Lower lobe of right lung (tissue), 2 donors: Measurements from ENCODE around the gene KIF13A. TPM values are rescaled to one million over a fixed set of nuclear protein-coding genes. Genes with fewer than 3 reads are reported as not detected.
"Not testable (repeated sequence)": the region's sequence is repeated elsewhere in the genome, so short reads cannot be mapped to it uniquely, and the experiment has no call there.

Experiments used
- ATAC-seq, 2 donors: fragments of 200-7000 bp; cut with Tn5 transposase; one replicate each; pipeline ENCODE4 v1.9.1; 2020 to 2022; ENCODE audit warnings: mild to moderate bottlenecking in 2 of 2, moderate library complexity in 2 of 2
- DNase-seq: peaks from one replicate; pipeline ENCODE4 v3.0.0-alpha.2; 2020
- H3K27ac ChIP-seq: fragments of 200-600 bp; one replicate; pipeline ENCODE4 v1.8.0; 2022
- H3K27me3 ChIP-seq: fragments of 200-600 bp; one replicate; pipeline ENCODE4 v1.8.0; 2022; ENCODE audit warnings: low read depth
- H3K36me3 ChIP-seq: fragments of 200-600 bp; one replicate; pipeline ENCODE4 v1.8.0; 2022; ENCODE audit warnings: mild to moderate bottlenecking
- H3K4me1 ChIP-seq: fragments of 200-600 bp; one replicate; pipeline ENCODE4 v1.8.0; 2022
- H3K4me3 ChIP-seq: fragments of 200-600 bp; one replicate; pipeline ENCODE4 v1.8.0; 2022; ENCODE audit warnings: mild to moderate bottlenecking
- H3K9me3 ChIP-seq: fragments of 200-600 bp; one replicate; pipeline ENCODE4 v1.8.0; 2022
- CTCF ChIP-seq: fragments of 200-600 bp; IDR thresholded peaks from one replicate; pipeline ENCODE4 v1.8.0; 2022; ENCODE audit warnings: antibody characterized with exemption, mild to moderate bottlenecking
- intact Hi-C: fragments of 100-400 bp; cut with DNase I; formaldehyde crosslinking; loops from one replicate; pipeline ENCODE4 v1.11.0; 2022
- total RNA-seq: library from RNA; stranded (reverse); fragmentation: NEBNext Ultra II Directional; extraction: Animal tissue kit (Norgen Biotek cat#: 25700); gene quantifications from one replicate; pipeline ENCODE4 v1.2.1, GENCODE V29; 2021
- donor health status: DM: no; HTN: yes; CAD: no; lungs with severe emphysema.

KIF13A gene
- total RNA-seq, 1 donor from 2014 or later = 55.2 TPM

DNA sequence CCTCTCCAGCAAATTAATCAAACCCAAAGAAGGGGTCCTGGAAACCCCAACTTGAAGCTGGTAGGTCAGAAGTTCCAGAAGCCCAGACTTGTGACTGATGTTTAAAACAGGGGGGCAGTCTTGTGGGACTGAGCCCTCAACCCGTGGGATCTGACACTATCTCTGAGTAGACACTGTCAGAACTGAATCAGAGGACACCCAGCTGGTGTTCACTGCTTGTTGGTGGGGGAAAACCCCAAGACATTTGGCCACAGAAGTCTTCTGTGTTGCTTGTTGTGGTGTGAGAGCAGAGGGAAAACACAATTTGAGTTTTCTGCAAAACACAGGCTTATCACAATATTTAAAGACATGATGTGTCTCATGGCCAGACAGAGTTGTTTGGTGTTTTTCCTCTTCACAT lies 29.9 kb downstream of the KIF13A start:
- H3K27me3 ChIP-seq = no peaks in the 10 kb centered on the region
- no peak for TF ChIP-seq CTCF
- peaks cover 3% of the 10 kb centered on the region for H3K36me3 ChIP-seq
- intact Hi-C loops = no loop called here
- peaks cover 34% of the 10 kb centered on the region for H3K4me1 ChIP-seq
- ATAC-seq = peak; percentile 36 to 48
- H3K4me3 ChIP-seq = no peak overlapping the region
- no peak for DNase-seq
- H3K27ac ChIP-seq = no peak overlapping the region
- no peaks in the 10 kb centered on the region for H3K9me3 ChIP-seq

GRCh38 chr6:17957086-17957485 lies 30.3 kb downstream of the KIF13A start:
- peaks cover 30% of the 10 kb centered on the region for H3K4me1 ChIP-seq
- intact Hi-C loops = no loop called here
- peaks cover 3% of the 10 kb centered on the region for H3K36me3 ChIP-seq
- no peak for ATAC-seq
- no peak for DNase-seq
- TF ChIP-seq CTCF = no peak
- H3K9me3 ChIP-seq = no peaks in the 10 kb centered on the region
- H3K4me3 ChIP-seq = no peak overlapping the region
- H3K27me3 ChIP-seq = no peaks in the 10 kb centered on the region
- no peak overlapping the region for H3K27ac ChIP-seq

DNA sequence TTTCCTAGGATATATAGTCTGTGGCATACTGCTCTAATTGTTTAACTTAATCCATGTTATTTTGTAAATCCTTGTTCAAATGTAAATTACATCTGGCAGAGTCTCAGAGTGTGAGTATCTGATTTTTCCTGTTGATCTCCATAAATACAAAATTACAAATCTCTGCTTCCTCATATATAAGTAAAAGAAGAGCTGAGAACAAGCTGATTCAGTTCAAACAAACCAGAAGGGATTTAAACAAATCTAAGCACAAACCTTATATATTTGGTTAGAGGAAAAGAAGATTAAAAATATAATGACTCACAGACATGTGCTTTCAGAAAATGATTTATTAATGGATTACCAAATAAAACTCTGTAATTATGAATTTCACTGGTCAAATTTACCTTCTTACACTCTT lies 37.3 kb downstream of the KIF13A start:
- no peaks in the 10 kb centered on the region for H3K27me3 ChIP-seq
- TF ChIP-seq CTCF = no peak
- DNase-seq = no peak
- no peak overlapping the region for H3K27ac ChIP-seq
- ATAC-seq = no peak
- peaks cover 3% of the 10 kb centered on the region for H3K36me3 ChIP-seq
- H3K9me3 ChIP-seq = no peaks in the 10 kb centered on the region
- H3K4me3 ChIP-seq = no peak overlapping the region
- no peaks in the 10 kb centered on the region for H3K4me1 ChIP-seq
- intact Hi-C loops = no loop called here

DNA sequence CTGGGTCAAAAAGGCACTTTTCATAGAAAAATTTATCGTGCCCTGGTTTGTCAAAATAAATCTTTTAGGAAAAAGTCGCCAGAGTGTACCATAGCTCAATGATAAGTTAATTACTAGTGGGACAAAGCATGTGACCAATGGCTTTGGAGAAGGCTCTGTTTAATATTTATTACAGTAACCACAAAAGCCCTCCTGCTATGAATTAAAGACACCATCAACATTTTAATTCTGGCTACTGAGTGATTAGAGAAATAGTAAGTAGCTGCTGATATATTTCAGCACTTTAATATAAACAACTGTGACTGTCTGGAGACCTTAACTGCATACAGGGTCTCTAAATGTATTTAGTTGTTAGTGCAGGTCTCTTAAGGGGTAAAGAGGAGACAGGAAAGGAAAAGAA lies 38.3 kb downstream of the KIF13A start:
- Histone ChIP-seq H3K4me3 (no peak overlapping the region), H3K27ac (no peak overlapping the region), H3K9me3 (no peaks in the 10 kb centered on the region), H3K27me3 (no peaks in the 10 kb centered on the region), H3K36me3 (peaks cover 3% of the 10 kb centered on the region), H3K4me1 (no peaks in the 10 kb centered on the region)
- no peak for ATAC-seq
- no peak for DNase-seq
- no peak for TF ChIP-seq CTCF
- intact Hi-C loops = no loop called here

DNA sequence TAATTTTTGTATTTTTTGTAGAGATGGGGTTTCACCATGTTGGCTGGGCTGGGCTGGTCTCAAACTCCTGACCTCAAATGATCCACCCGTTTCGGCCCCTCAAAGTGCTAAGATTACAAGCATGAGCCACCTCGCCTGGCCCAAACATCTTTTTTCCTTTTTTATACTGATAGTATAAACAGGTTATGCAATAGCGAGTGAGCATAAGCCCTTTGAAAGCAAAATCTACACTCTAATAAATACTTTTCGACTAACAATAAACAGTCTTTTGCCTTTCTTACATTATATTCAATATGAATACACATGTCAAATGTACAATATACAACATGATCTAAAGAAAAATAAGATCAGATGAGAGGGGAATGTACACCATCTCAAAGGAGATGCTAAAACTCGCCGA lies 38.7 kb downstream of the KIF13A start:
- H3K27me3 ChIP-seq = no peaks in the 10 kb centered on the region
- no peaks in the 10 kb centered on the region for H3K4me1 ChIP-seq
- no peak overlapping the region for H3K27ac ChIP-seq
- peaks cover 3% of the 10 kb centered on the region for H3K36me3 ChIP-seq
- no peaks in the 10 kb centered on the region for H3K9me3 ChIP-seq
- no peak overlapping the region for H3K4me3 ChIP-seq
- no peak for ATAC-seq
- no peak for TF ChIP-seq CTCF
- no peak for DNase-seq
- intact Hi-C loops = no loop called here

DNA sequence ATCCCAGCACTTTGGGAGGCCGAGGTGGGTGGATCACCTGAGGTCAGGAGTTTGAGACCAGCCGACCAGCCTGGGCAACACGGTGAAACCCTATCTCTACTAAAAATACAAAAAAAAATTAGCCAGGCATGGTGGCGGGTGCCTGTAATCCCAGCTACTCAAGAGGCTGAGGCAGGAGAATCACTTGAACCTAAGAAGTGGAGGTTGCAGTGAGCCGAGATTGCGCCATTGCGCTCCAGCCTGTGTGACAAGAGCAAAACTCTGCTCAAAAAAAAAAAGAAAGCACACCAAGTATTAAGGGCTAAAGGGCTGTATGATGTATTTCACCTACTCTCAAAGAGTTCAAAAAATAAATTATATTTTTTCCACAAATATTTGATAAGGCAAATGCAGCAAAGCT lies 39.9 kb downstream of the KIF13A start:
- H3K4me1 ChIP-seq, intact Hi-C loops: not testable (repeated sequence)

More for the DNA sequence above, 39.9 kb downstream of the KIF13A start:
- not testable (repeated sequence) for H3K27me3 ChIP-seq, H3K9me3 ChIP-seq, H3K27ac ChIP-seq, ATAC-seq, DNase-seq, H3K36me3 ChIP-seq, H3K4me3 ChIP-seq
